SK-N-SH treated with all-trans-retinoic acid at 6 μM for 48 hours (cell line): ENCODE measurements around the gene ASIC5.

Experiments used
- ATAC-seq: fragments of 200-7000 bp; cut with Tn5 transposase; 3 replicates; pipeline ENCODE4 v1.9.1; 2020; ENCODE audit warnings: mild to moderate bottlenecking, moderate library complexity
- BACH2 ChIP-seq: fragments of 250-450 bp; sonication (Bioruptor Pico); IDR thresholded peaks from 2 replicates; pipeline ENCODE4 v1.9.0; 2021; ENCODE audit warnings: mild to moderate bottlenecking, borderline replicate concordance
- CREB5 ChIP-seq: fragments of 250-450 bp; sonication (Bioruptor Pico); IDR thresholded peaks from 2 replicates; pipeline ENCODE4 v1.5.1; 2020; ENCODE audit warnings: low read depth, mild to moderate bottlenecking, moderate library complexity
- CSDC2 ChIP-seq: fragments of 250-450 bp; sonication (Bioruptor Pico); IDR thresholded peaks from 2 replicates; pipeline ENCODE4 v1.5.0; 2020; ENCODE audit warnings: mild to moderate bottlenecking, moderate library complexity
- CSRNP3 ChIP-seq: fragments of 250-450 bp; sonication (Bioruptor Pico); IDR thresholded peaks from 2 replicates; pipeline ENCODE4 v1.5.1; 2021; ENCODE audit warnings: mild to moderate bottlenecking, moderate library complexity
- ESRRG ChIP-seq: fragments of 250-450 bp; sonication (Bioruptor Pico); IDR thresholded peaks from 2 replicates; pipeline ENCODE4 v1.6.1; 2021; ENCODE audit warnings: mild to moderate bottlenecking
- ISL1 ChIP-seq: fragments of 250-450 bp; sonication (Bioruptor Pico); IDR thresholded peaks from 2 replicates; pipeline ENCODE4 v2.1.2; 2022; ENCODE audit warnings: mild to moderate bottlenecking, moderate library complexity
- OSR1 ChIP-seq: fragments of 250-450 bp; sonication (Bioruptor Pico); IDR thresholded peaks from 2 replicates; pipeline ENCODE4 v1.8.0; 2022; ENCODE audit warnings: moderate library complexity, mild to moderate bottlenecking, inconsistent platforms
- POU6F1 ChIP-seq: fragments of 250-450 bp; sonication (Bioruptor Pico); IDR thresholded peaks from 2 replicates; pipeline ENCODE4 v1.8.0; 2021; ENCODE audit warnings: low read depth, mild to moderate bottlenecking, moderate library complexity, borderline replicate concordance
- PPARA ChIP-seq: fragments of 250-450 bp; sonication (Bioruptor Pico); IDR thresholded peaks from 2 replicates; pipeline ENCODE4 v1.5.0; 2020; ENCODE audit warnings: mild to moderate bottlenecking, borderline replicate concordance
- RARB ChIP-seq: fragments of 250-450 bp; sonication (Bioruptor Pico); IDR thresholded peaks from 2 replicates; pipeline ENCODE4 v1.8.0; 2021; ENCODE audit warnings: mild to moderate bottlenecking, moderate library complexity
- SNAI2 ChIP-seq: fragments of 250-450 bp; sonication (Bioruptor Pico); IDR thresholded peaks from 2 replicates; pipeline ENCODE4 v1.5.0; 2020; ENCODE audit warnings: mild to moderate bottlenecking, moderate library complexity
- TCF4 ChIP-seq: fragments of 250-450 bp; sonication (Bioruptor Pico); IDR thresholded peaks from 2 replicates; pipeline ENCODE4 v1.8.0; 2021; ENCODE audit warnings: mild to moderate bottlenecking, moderate library complexity, borderline replicate concordance
- TOX ChIP-seq: fragments of 250-450 bp; sonication (Bioruptor Pico); IDR thresholded peaks from 2 replicates; pipeline ENCODE4 v1.8.0; 2021; ENCODE audit warnings: mild to moderate bottlenecking, moderate library complexity, borderline replicate concordance
- ZC3H10 ChIP-seq: fragments of 250-450 bp; sonication (Bioruptor Pico); IDR thresholded peaks from 2 replicates; pipeline ENCODE4 v1.5.1; 2021; ENCODE audit warnings: mild to moderate bottlenecking, moderate library complexity
- ZFP3 ChIP-seq: fragments of 250-450 bp; sonication (Bioruptor Pico); IDR thresholded peaks from 2 replicates; pipeline ENCODE4 v1.5.0; 2020; ENCODE audit warnings: mild to moderate bottlenecking, moderate library complexity
- ZFP30 ChIP-seq: fragments of 450-650 bp; formaldehyde crosslinking; IDR thresholded peaks from 2 replicates; pipeline ENCODE4 v1.5.0; 2022; ENCODE audit warnings: mild to moderate bottlenecking, moderate library complexity
- ZNF565 ChIP-seq: fragments of 450-650 bp; formaldehyde crosslinking; conservative IDR thresholded peaks from 2 replicates; pipeline ENCODE4 v1.5.0; 2020; ENCODE audit warnings: low read depth, mild to moderate bottlenecking, moderate library complexity
- ZNF70 ChIP-seq: fragments of 450-650 bp; formaldehyde crosslinking; IDR thresholded peaks from 2 replicates; pipeline ENCODE4 v1.5.0; 2020; ENCODE audit warnings: mild to moderate bottlenecking, moderate library complexity
- ZNF8 ChIP-seq: fragments of 450-650 bp; formaldehyde crosslinking; IDR thresholded peaks from 2 replicates; pipeline ENCODE4 v1.5.0; 2020; ENCODE audit warnings: mild to moderate bottlenecking, moderate library complexity
- TF ChIP-seq, protein P1 (sequence below): fragments of 250-450 bp; sonication (Bioruptor Pico); IDR thresholded peaks from 2 replicates; pipeline ENCODE4 v1.5.0; 2020; ENCODE audit warnings: mild to moderate bottlenecking, moderate library complexity

The ASIC5 gene

GRCh38 chr4:155878611-155879010, 12.5 kb upstream of the ASIC5 start:
- no peak for ATAC-seq

GRCh38 chr4:155877971-155878370, 11.9 kb upstream of the ASIC5 start:
- TF ChIP-seq PPARA, result no peak
- TF ChIP-seq ISL1 (CRISPR knock-in tag), result no peak
- no peak for TF ChIP-seq CSDC2
- TF ChIP-seq ZFP30 (CRISPR knock-in tag), result no peak
- TF ChIP-seq ESRRG (CRISPR knock-in tag), result no peak
- TF ChIP-seq, protein P1, sequence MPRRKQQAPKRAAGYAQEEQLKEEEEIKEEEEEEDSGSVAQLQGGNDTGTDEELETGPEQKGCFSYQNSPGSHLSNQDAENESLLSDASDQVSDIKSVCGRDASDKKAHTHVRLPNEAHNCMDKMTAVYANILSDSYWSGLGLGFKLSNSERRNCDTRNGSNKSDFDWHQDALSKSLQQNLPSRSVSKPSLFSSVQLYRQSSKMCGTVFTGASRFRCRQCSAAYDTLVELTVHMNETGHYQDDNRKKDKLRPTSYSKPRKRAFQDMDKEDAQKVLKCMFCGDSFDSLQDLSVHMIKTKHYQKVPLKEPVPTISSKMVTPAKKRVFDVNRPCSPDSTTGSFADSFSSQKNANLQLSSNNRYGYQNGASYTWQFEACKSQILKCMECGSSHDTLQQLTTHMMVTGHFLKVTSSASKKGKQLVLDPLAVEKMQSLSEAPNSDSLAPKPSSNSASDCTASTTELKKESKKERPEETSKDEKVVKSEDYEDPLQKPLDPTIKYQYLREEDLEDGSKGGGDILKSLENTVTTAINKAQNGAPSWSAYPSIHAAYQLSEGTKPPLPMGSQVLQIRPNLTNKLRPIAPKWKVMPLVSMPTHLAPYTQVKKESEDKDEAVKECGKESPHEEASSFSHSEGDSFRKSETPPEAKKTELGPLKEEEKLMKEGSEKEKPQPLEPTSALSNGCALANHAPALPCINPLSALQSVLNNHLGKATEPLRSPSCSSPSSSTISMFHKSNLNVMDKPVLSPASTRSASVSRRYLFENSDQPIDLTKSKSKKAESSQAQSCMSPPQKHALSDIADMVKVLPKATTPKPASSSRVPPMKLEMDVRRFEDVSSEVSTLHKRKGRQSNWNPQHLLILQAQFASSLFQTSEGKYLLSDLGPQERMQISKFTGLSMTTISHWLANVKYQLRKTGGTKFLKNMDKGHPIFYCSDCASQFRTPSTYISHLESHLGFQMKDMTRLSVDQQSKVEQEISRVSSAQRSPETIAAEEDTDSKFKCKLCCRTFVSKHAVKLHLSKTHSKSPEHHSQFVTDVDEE (CRISPR knock-in tag), result no peak
- TF ChIP-seq ZNF565 (CRISPR knock-in tag), result no peak
- no peak for TF ChIP-seq ZC3H10 (CRISPR knock-in tag)
- no peak for TF ChIP-seq ZNF70
- TF ChIP-seq CREB5 (CRISPR knock-in tag), result no peak
- TF ChIP-seq ZNF8, result no peak
- no peak for ATAC-seq

More at GRCh38 chr4:155878611-155879010, 12.5 kb upstream of the ASIC5 start:
- TF ChIP-seq ISL1 (CRISPR knock-in tag) (no peak), SNAI2 (no peak), CREB5 (CRISPR knock-in tag) (no peak), TCF4 (CRISPR knock-in tag) (no peak), ZNF565 (CRISPR knock-in tag) (no peak), ZFP3 (CRISPR knock-in tag) (no peak), OSR1 (no peak), ZFP30 (CRISPR knock-in tag) (no peak), TOX (CRISPR knock-in tag) (no peak)

GRCh38 chr4:155875878-155876277, 9.8 kb upstream of the ASIC5 start:
- no peak for TF ChIP-seq CSRNP3 (CRISPR knock-in tag)
- TF ChIP-seq ZFP30 (CRISPR knock-in tag), result no peak
- no peak for TF ChIP-seq RARB (CRISPR knock-in tag)
- TF ChIP-seq, all 23 proteins: peak for 0
- no peak for ATAC-seq

DNA sequence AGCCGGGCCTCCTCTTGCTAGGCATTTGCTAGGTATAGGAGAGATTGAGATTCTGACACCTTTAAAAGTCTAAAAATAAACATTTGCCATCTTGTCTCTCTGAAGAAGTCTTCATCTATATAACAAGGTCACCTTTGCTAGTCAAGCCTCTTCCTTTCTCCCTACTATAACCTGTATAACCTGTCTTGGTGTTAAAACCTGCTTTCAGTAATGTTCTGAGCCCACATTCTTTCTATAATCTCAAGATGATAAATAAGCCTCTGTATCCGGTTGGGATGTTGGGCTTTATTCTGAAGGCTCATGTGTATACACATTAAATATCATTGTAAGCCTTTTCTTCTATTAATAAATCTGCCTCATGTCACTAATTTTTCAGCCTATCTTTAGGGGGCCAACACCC, 10.2 kb downstream of the ASIC5 start:
- no peak for TF ChIP-seq POU6F1 (CRISPR knock-in tag)
- TF ChIP-seq RARB (CRISPR knock-in tag), result no peak
- TF ChIP-seq CREB5 (CRISPR knock-in tag), result no peak
- TF ChIP-seq OSR1, result no peak
- no peak for TF ChIP-seq SNAI2
- TF ChIP-seq ESRRG (CRISPR knock-in tag), result no peak
- no peak for TF ChIP-seq TCF4 (CRISPR knock-in tag)
- TF ChIP-seq BACH2 (CRISPR knock-in tag), result no peak
- TF ChIP-seq ISL1 (CRISPR knock-in tag), result no peak
- no peak for TF ChIP-seq TOX (CRISPR knock-in tag)
- ATAC-seq, result no peak
